CMK (cell line): ENCODE results near the gene IQCE.
"Not testable (repeated sequence)": the region's sequence is repeated elsewhere in the genome, so short reads cannot be mapped to it uniquely, and the experiment has no call there.

ENCODE experiments used
- DNase-seq: peaks from one replicate; pipeline ENCODE4 v3.0.0-alpha.2; 2010; ENCODE audit warnings: low read depth

IQCE gene

GRCh38 chr7:2520761-2521290 is 38.0 kb upstream of the IQCE start:
- no peak for DNase-seq

- DNase-seq, result no peak
Measured at GRCh38 chr7:2521341-2521745, 37.4 kb upstream of the IQCE start.

GRCh38 chr7:2521952-2522591 is 36.7 kb upstream of the IQCE start:
- DNase-seq, result peak; percentile 76

- DNase-seq, result no peak
Measured at GRCh38 chr7:2522780-2523433, 35.9 kb upstream of the IQCE start.

- no peak for DNase-seq
Measured at GRCh38 chr7:2523461-2523936, 35.3 kb upstream of the IQCE start.

GRCh38 chr7:2523941-2524807 is 34.6 kb upstream of the IQCE start:
- DNase-seq, result no peak

- DNase-seq, result no peak
Measured at GRCh38 chr7:2524808-2525657, 33.7 kb upstream of the IQCE start.

- DNase-seq, result no peak
Measured at GRCh38 chr7:2525658-2526630, 32.8 kb upstream of the IQCE start.

- DNase-seq, result no peak
Measured at GRCh38 chr7:2526659-2527504, 31.9 kb upstream of the IQCE start.

GRCh38 chr7:2527505-2528467 is 31.0 kb upstream of the IQCE start:
- no peak for DNase-seq

GRCh38 chr7:2528481-2529095 is 30.2 kb upstream of the IQCE start:
- DNase-seq, result no peak

GRCh38 chr7:2529161-2530070 is 29.4 kb upstream of the IQCE start:
- peak; percentile 73 for DNase-seq

- peak; percentile 55 for DNase-seq
Measured at GRCh38 chr7:2530071-2530987, 28.4 kb upstream of the IQCE start.

GRCh38 chr7:2530994-2531795 is 27.6 kb upstream of the IQCE start:
- not testable (repeated sequence) for DNase-seq

- DNase-seq, result not testable (repeated sequence)
Measured at GRCh38 chr7:2531796-2532110, 27.0 kb upstream of the IQCE start.
